A673 (cell line): Measurements from ENCODE around the gene HS3ST4. TPM values are rescaled to one million over a fixed set of nuclear protein-coding genes. Genes with fewer than 3 reads are reported as not detected.

ENCODE experiments used
- BruUV-seq: library from RNA; stranded (reverse); fragments of 400-500 nt; replicated peaks from 2 replicates; lab custom pipeline; 2021; lab: Mats Ljungman, UMichigan
- CTCF ChIA-PET: fragments of 300-600 bp; sonication (Branson Sonifier 250); formaldehyde crosslinking; loops from one replicate; lab custom pipeline; 2022; ENCODE audit warnings: antibody characterized with exemption; lab: Charles Lee
- POLR2A ChIA-PET: fragments of 300-600 bp; sonication (Branson Sonifier 250); formaldehyde crosslinking; loops from one replicate; lab custom pipeline; 2022; ENCODE audit warnings: antibody characterized with exemption; ENCODE audit not compliant: low non-redundant PET; lab: Charles Lee
- DNase-seq: peaks from one replicate; pipeline ENCODE4 v3.0.0-alpha.2; 2015; ENCODE audit warnings: low spot score
- H3K27ac ChIP-seq: fragments of 200-600 bp; sonication (generic); 2 replicates; pipeline ENCODE4 v1.5.1; 2016; ENCODE audit warnings: mixed run types, low read depth, mild to moderate bottlenecking, mixed read lengths, antibody characterized with exemption, low read length; ENCODE audit not compliant: poor library complexity, severe bottlenecking
- H3K27me3 ChIP-seq: fragments of 200-600 bp; sonication (generic); replicated peaks from 2 replicates; pipeline ENCODE4 v1.6.1; 2017; ENCODE audit warnings: mixed run types, low read depth, mild to moderate bottlenecking, mixed read lengths, antibody characterized with exemption, low read length; ENCODE audit not compliant: insufficient read depth, poor library complexity
- H3K36me3 ChIP-seq: fragments of 200-600 bp; sonication (generic); 2 replicates; pipeline ENCODE4 v1.6.1; 2016; ENCODE audit warnings: mixed run types, mild to moderate bottlenecking, mixed read lengths, antibody characterized with exemption, low read length; ENCODE audit not compliant: insufficient read depth, poor library complexity, severe bottlenecking
- H3K4me1 ChIP-seq: fragments of 200-600 bp; sonication (generic); 2 replicates; pipeline ENCODE4 v1.6.1; 2017; ENCODE audit warnings: mixed run types, mild to moderate bottlenecking, mixed read lengths, antibody characterized with exemption, low read length; ENCODE audit not compliant: insufficient read depth, poor library complexity, severe bottlenecking
- H3K4me3 ChIP-seq: fragments of 200-600 bp; sonication (generic); 2 replicates; pipeline ENCODE4 v1.5.1; 2016; ENCODE audit warnings: low read depth, mixed run types, mild to moderate bottlenecking, mixed read lengths, low read length; ENCODE audit not compliant: poor library complexity, severe bottlenecking
- H3K9me3 ChIP-seq: fragments of 200-600 bp; sonication (generic); 2 replicates; pipeline ENCODE4 v1.6.1; 2016; ENCODE audit warnings: mixed run types, low read depth, mild to moderate bottlenecking, mixed read lengths, antibody characterized with exemption, low read length; ENCODE audit not compliant: poor library complexity, severe bottlenecking
- EZH2 ChIP-seq: fragments of 200-600 bp; sonication (generic); IDR thresholded peaks from 2 replicates; pipeline ENCODE4 v1.6.1; 2017; ENCODE audit warnings: borderline replicate concordance, low read depth, mild to moderate bottlenecking, mixed read lengths, antibody characterized with exemption, low read length; ENCODE audit not compliant: poor library complexity, severe bottlenecking
- intact Hi-C: fragments of 100-400 bp; cut with micrococcal nuclease; formaldehyde crosslinking; loops from one replicate; pipeline ENCODE4 v1.10.0; 2022; ENCODE audit not compliant: unreplicated experiment
- total RNA-seq: library from RNA; stranded (reverse); gene quantifications from 2 replicates; pipeline ENCODE4 v1.2.3, GENCODE V29; 2021
- TF ChIP-seq, protein P1 (sequence below): fragments of 300-800, 200-600 bp; sonication (generic); conservative IDR thresholded peaks from 2 replicates; pipeline ENCODE4 v1.5.1; 2017; ENCODE audit warnings: low read depth, mild to moderate bottlenecking, antibody characterized with exemption, low read length, moderate library complexity, mixed read lengths

The HS3ST4 gene
- total RNA-seq, 1 experiment from 2014 or later: 33.5 TPM

DNA sequence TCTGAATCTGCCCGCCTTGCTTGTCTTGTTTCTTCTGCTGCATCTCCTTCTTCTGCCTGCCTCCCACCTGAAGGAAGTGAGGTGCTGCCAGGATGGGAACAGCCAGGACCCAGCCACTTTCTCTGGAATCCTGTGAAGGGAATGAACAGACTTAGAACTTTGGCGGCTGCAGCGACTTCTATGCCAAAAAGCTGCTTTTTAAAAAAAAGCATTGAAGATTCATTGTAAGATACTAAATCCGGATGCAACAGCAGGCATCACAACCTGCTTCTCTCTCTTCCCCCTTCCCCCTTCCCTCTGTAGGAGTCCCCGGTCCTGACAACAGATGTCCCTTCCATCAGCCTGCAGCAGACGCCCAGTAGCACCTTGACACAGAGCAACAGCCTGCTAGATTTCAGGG, 176.3 kb downstream of the HS3ST4 start:
- CTCF ChIA-PET: no interaction called here
- no peaks in the 10 kb centered on the region for H3K36me3 ChIP-seq
- no TSS peak for BruUV-seq
- H3K4me1 ChIP-seq: no peaks in the 10 kb centered on the region
- no peak for DNase-seq
- TF ChIP-seq EZH2: no peak
- TF ChIP-seq, protein P1, sequence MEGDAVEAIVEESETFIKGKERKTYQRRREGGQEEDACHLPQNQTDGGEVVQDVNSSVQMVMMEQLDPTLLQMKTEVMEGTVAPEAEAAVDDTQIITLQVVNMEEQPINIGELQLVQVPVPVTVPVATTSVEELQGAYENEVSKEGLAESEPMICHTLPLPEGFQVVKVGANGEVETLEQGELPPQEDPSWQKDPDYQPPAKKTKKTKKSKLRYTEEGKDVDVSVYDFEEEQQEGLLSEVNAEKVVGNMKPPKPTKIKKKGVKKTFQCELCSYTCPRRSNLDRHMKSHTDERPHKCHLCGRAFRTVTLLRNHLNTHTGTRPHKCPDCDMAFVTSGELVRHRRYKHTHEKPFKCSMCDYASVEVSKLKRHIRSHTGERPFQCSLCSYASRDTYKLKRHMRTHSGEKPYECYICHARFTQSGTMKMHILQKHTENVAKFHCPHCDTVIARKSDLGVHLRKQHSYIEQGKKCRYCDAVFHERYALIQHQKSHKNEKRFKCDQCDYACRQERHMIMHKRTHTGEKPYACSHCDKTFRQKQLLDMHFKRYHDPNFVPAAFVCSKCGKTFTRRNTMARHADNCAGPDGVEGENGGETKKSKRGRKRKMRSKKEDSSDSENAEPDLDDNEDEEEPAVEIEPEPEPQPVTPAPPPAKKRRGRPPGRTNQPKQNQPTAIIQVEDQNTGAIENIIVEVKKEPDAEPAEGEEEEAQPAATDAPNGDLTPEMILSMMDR: no peak
- intact Hi-C loops: no loop called here
- H3K27me3 ChIP-seq: no peaks in the 10 kb centered on the region
- no peak overlapping the region for H3K27ac ChIP-seq
- no peak overlapping the region for H3K4me3 ChIP-seq
- POLR2A ChIA-PET: no interaction called here
- peaks cover 5% of the 10 kb centered on the region for H3K9me3 ChIP-seq

GRCh38 chr16:25868706-25869370, 177.1 kb downstream of the HS3ST4 start:
- Histone ChIP-seq H3K9me3 (peaks cover 5% of the 10 kb centered on the region), H3K27me3 (no peaks in the 10 kb centered on the region), H3K36me3 (no peaks in the 10 kb centered on the region), H3K4me1 (no peaks in the 10 kb centered on the region), H3K4me3 (no peak overlapping the region), H3K27ac (no peak overlapping the region)
- POLR2A ChIA-PET: no interaction called here
- CTCF ChIA-PET: no interaction called here
- no TSS peak for BruUV-seq
- TF ChIP-seq, protein P1: no peak
- no peak for TF ChIP-seq EZH2
- intact Hi-C loops: no loop called here
- no peak for DNase-seq

DNA sequence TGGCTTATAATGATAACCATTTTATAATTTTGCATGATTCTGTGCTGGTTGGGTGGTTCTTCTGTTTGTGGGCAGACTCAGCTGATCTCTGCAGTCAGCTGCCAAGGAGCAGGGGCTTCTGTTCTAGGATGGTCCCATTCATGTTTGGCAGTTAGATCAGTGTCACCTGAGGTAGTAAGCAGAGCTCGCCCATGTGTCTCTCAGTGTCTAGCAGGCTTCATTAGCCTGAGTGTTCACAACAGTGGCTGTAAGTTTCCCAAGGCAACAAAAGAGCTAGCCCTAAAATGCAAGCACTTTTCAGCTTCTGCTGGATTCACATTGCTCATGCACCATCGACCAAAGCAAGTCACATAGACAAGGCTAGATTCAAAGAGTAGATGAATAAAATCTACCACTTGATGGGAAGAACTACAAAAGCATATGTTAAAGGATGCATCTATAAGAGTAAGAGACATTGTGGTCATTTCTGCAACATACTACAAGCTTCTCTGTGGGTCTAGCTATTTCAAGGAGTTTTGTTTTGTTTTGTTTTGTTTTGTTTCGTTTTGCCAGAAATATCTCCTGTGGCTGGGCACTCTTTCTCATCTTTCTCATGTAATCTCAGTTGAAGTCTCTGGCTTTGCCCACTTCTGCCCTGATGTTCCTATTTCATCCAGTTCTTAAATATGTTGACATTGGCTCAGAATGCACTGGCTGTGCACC, 180.8 kb downstream of the HS3ST4 start:
- no peak for TF ChIP-seq EZH2
- TF ChIP-seq, protein P1: no peak
- no peaks in the 10 kb centered on the region for H3K36me3 ChIP-seq
- no peak overlapping the region for H3K4me3 ChIP-seq
- no peaks in the 10 kb centered on the region for H3K9me3 ChIP-seq
- no peak overlapping the region for H3K27ac ChIP-seq
- no TSS peak for BruUV-seq
- no peak for DNase-seq
- H3K4me1 ChIP-seq: peaks cover 12% of the 10 kb centered on the region
- intact Hi-C loops: no loop called here
- ChIA-PET POLR2A (interaction anchor here (0.6 kb wide), 1 partner anchor 74 kb away, joined by 3 read pairs; no protein-coding TSS in a partner anchor), CTCF (no interaction called here)
- H3K27me3 ChIP-seq: no peaks in the 10 kb centered on the region
